Transverse colon (tissue), 4 donors: ENCODE data around the gene TSR3. TPM values are rescaled to one million over a fixed set of nuclear protein-coding genes. Genes with fewer than 3 reads are reported as not detected.
A peak's percentile ranks its signal among the peaks of the same experiment; 100 is the strongest.

Source experiments
- DNase-seq: peaks from one replicate; pipeline ENCODE4 v3.0.0-alpha.2; 2019
- H3K27ac ChIP-seq, 4 donors: fragments of 200-600 bp; sonication (generic); 2 replicates each; pipeline ENCODE4 v1.5.1; 2016 to 2018; ENCODE audit warnings: inconsistent platforms in 4 of 4
- H3K27me3 ChIP-seq: fragments of 200-600 bp; sonication (generic); 2 replicates; pipeline ENCODE4 v1.5.1; 2017; ENCODE audit warnings: inconsistent platforms
- H3K36me3 ChIP-seq, 4 donors: fragments of 200-600 bp; sonication (generic); 2 replicates each; pipeline ENCODE4 v1.5.1; 2017 to 2019; ENCODE audit warnings: inconsistent platforms in 4 of 4
- H3K4me1 ChIP-seq, 4 donors: fragments of 200-600 bp; sonication (generic); 2 replicates each; pipeline ENCODE4 v1.5.1; 2017 to 2020; ENCODE audit warnings: inconsistent platforms in 4 of 4
- H3K4me3 ChIP-seq, 4 donors: fragments of 200-600 bp; sonication (generic); 1 replicate in 1 of 4; 2 replicates in 3 of 4; pipeline versions ENCODE4 v1.5.1 to v1.6.1; 2017 to 2019; ENCODE audit warnings: inconsistent platforms in 4 of 4
- H3K9me3 ChIP-seq, 2 donors: fragments of 200-600 bp; sonication (generic); 2 replicates each; pipeline ENCODE4 v1.5.1; 2017 to 2019; ENCODE audit warnings: inconsistent platforms in 2 of 2
- EP300 ChIP-seq: sonication (generic); formaldehyde crosslinking; IDR thresholded peaks from one replicate; pipeline ENCODE4 v1.6.1; 2017; ENCODE audit warnings: antibody characterized with exemption, low read depth
- POLR2A ChIP-seq: fragments of 450-650 bp; IDR thresholded peaks from one replicate; pipeline ENCODE4 v1.6.1; 2016; ENCODE audit warnings: antibody characterized with exemption, mild to moderate bottlenecking, moderate library complexity
- POLR2AphosphoS5 ChIP-seq, 3 donors: sonication (generic); formaldehyde crosslinking; IDR thresholded peaks; one replicate each; pipeline ENCODE4 v1.6.1; 2016; ENCODE audit warnings: antibody characterized with exemption in 3 of 3
- WGBS, 2 donors: methylation state at CpG; one replicate each; pipeline ENCODE4 v1.1.5; 2018; ENCODE audit warnings: low coverage in 1 of 2; 5-methylcytosine and 5-hydroxymethylcytosine counted together
- in situ Hi-C, 4 donors: fragments of 200-750 bp; cut with MboI; loops; one replicate each; pipeline versions ENCODE4 v1.15.0 to v1.15.1; 2017; ENCODE audit warnings: low sequenced_read_pairs in 3 of 4, low pct_ligation_motif_present in 1 of 4, low pct_unique_long_range_greater_than_20kb in 1 of 4
- intact Hi-C: fragments of 100-400 bp; cut with DNase I; formaldehyde crosslinking; loops from one replicate; pipeline ENCODE4 v1.15.1; 2023; ENCODE audit warnings: low total_unique reads
- total RNA-seq, 4 donors: library from RNA; depleted of rRNA; stranded (reverse); fragments of >200 nt; gene quantifications; one replicate each; pipeline ENCODE4 v1.1.0, GENCODE V29; 2016
- TF ChIP-seq, protein P1 (sequence below), 5 experiments: fragments of 200-600 bp in 3 of 5; fragments of 450-650 bp in 2 of 5; sonication (generic) in 3 of 5; IDR thresholded peaks; 1 replicate in 2 of 5; 2 replicates in 3 of 5; pipeline ENCODE4 v1.5.1; 2016 to 2017; ENCODE audit warnings: antibody characterized with exemption in 5 of 5, inconsistent platforms in 3 of 5, mild to moderate bottlenecking in 2 of 5, moderate library complexity in 1 of 5

TSR3 gene
- total RNA-seq, result 100 to 1,000 TPM in 1 of 4 donors, 10 to 100 TPM in 3; 56.4 to 135 (median 75.3) TPM

- Histone ChIP-seq H3K27ac (peak within 1 kb of the TSS; percentile 80 to 89 (median 84)), H3K9me3 (no peaks in the 10 kb centered on the region), H3K27me3 (no peaks in the 10 kb centered on the region), H3K4me1 (peaks cover 12 to 29% (median 27%) of the 10 kb centered on the region in 4 donors), H3K36me3 (no peaks in the 10 kb centered on the region), H3K4me3 (peak within 1 kb of the TSS; percentile 85 to 100 (median 98))
- TF ChIP-seq, protein P1, sequence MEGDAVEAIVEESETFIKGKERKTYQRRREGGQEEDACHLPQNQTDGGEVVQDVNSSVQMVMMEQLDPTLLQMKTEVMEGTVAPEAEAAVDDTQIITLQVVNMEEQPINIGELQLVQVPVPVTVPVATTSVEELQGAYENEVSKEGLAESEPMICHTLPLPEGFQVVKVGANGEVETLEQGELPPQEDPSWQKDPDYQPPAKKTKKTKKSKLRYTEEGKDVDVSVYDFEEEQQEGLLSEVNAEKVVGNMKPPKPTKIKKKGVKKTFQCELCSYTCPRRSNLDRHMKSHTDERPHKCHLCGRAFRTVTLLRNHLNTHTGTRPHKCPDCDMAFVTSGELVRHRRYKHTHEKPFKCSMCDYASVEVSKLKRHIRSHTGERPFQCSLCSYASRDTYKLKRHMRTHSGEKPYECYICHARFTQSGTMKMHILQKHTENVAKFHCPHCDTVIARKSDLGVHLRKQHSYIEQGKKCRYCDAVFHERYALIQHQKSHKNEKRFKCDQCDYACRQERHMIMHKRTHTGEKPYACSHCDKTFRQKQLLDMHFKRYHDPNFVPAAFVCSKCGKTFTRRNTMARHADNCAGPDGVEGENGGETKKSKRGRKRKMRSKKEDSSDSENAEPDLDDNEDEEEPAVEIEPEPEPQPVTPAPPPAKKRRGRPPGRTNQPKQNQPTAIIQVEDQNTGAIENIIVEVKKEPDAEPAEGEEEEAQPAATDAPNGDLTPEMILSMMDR (IDR thresholded peaks at IDR 0.05), result no peak
- TF ChIP-seq POLR2A (peak; percentile 37), POLR2AphosphoS5 (IDR thresholded peaks at IDR 0.05) (peak; percentile 89 to 94 (median 93))
- DNase-seq, result peak; percentile 88
- WGBS, 2 donors, result 1% methylated on average over 69 of the region's 98 CpGs; no CpG with 5 or more reads in 1 of the 2 donors
- in situ Hi-C loops, result no loop called here
- intact Hi-C loops, result no loop called here
These were observed at the start of gene TSR3, which contains the start of gene GNPTG for GRCh38 chr16:1351582-1352362. TSS of gene TSR3 (minus strand) at chr16:1351878. CDS start at chr16:1351804, 74 bp downstream. TSS of gene GNPTG (plus strand) at chr16:1351931. CDS start at chr16:1351966, 35 bp downstream.

DNA sequence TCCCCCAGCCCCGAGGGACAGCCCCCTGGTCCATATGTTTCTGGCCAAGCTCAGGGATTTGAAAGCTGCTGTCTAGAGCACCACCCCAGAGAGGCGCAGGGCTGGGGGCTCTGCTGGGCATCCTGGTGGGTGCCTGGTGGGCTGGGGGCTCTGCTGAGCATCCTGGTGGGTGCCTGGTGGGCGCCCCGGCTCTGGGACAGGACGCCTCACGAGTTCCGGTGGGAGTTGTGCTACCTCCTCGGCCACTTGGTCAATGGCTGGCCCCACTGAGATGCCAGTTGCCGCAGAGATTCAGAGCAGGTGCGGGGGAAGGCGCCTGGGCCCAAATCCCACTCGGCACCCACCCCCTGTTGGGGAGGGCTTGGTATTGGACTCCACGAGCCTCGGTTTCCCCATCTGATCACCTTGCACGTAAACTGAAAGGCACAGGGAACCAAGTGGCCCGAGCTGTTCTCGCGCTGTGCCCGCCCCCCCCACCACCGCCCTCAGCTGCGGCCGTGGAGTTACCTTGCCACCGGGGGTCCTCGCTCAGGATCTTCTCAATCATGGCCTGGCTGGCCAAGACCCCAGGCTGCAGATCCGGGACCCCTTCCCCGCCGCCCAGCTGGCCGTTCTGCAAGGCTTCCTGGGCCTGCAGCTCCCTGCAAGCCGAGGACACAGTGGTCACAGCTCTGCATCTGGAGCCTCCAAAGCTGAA is 49.5 kb upstream of the TSR3 start:
- in situ Hi-C loops (no loop called here), intact Hi-C loops (no loop called here)
- Histone ChIP-seq H3K27me3 (no peaks in the 10 kb centered on the region), H3K27ac (no peak overlapping the region), H3K4me1 (no peaks in the 10 kb centered on the region), H3K4me3 (no peak overlapping the region), H3K9me3 (no peaks in the 10 kb centered on the region), H3K36me3 (peaks cover 0 to 43% (median 11%) of the 10 kb centered on the region in 4 donors)
- no peak for TF ChIP-seq POLR2AphosphoS5 (IDR thresholded peaks at IDR 0.05)
- TF ChIP-seq, protein P1 (IDR thresholded peaks at IDR 0.05), result no peak
- TF ChIP-seq POLR2A, result no peak
- no peak for TF ChIP-seq EP300
- 94% methylated on average over 26 of the region's 29 CpGs; no CpG with 5 or more reads in 1 of the 2 donors for WGBS, 2 donors
- no peak for DNase-seq

DNA sequence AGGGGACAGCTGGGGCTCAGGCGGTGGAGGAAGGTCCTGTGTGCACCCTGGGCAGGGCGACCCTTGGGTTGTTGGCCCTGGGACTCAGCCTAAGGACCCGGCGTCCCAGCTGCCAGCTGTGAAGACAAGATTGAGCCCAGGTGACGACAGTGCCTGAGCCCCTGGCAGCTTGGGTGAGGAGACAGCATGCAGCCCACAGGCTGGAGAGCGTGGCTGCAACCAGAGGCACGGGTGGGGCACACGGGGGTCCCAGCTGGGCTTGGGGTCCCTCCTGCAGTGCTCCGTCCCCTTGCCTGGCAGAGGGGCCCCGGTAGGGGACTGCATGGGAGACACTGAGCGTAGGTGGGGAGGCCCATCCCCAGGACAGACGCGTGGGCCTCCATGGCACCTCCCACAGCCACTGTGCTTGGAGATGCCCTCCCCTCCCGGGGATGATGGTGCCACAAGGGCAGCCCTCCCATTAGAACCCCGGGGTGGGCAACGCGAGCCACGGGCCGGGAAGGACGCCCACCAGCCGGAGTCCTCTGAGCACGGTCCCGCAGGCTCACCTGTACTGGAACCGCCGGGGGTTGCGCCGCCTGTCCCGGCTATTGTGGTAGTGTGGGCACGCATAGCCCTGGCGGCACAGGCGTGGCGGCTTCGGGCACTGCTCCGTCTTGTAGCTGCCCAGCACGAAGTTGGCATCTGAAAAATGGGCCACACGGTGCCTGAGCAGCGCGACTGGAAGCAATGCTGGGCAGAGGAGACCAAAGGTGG is 47.3 kb upstream of the TSR3 start:
- Histone ChIP-seq H3K9me3 (no peaks in the 10 kb centered on the region), H3K36me3 (peaks cover 0 to 43% (median 11%) of the 10 kb centered on the region in 4 donors), H3K4me1 (no peaks in the 10 kb centered on the region), H3K4me3 (no peak overlapping the region), H3K27me3 (no peaks in the 10 kb centered on the region), H3K27ac (no peak overlapping the region)
- intact Hi-C loops, result no loop called here
- no peak for TF ChIP-seq POLR2A
- TF ChIP-seq, protein P1 (IDR thresholded peaks at IDR 0.05), result no peak
- no peak for TF ChIP-seq POLR2AphosphoS5 (IDR thresholded peaks at IDR 0.05)
- TF ChIP-seq EP300, result no peak
- in situ Hi-C loops, result no loop called here
- no peak for DNase-seq
- WGBS, 2 donors, result 96% methylated on average over 37 of the region's 38 CpGs; no CpG with 5 or more reads in 1 of the 2 donors

- Histone ChIP-seq H3K27ac (no peak overlapping the region), H3K36me3 (peaks cover 0 to 43% (median 15%) of the 10 kb centered on the region in 4 donors), H3K9me3 (no peaks in the 10 kb centered on the region), H3K4me3 (no peak overlapping the region), H3K27me3 (no peaks in the 10 kb centered on the region), H3K4me1 (no peaks in the 10 kb centered on the region)
- no peak for DNase-seq
- in situ Hi-C loops (no loop called here), intact Hi-C loops (no loop called here)
- 90 to 92% methylated on average over 4 to 9 of the region's 9 CpGs for WGBS, 2 donors
- no peak for TF ChIP-seq POLR2A
- no peak for TF ChIP-seq POLR2AphosphoS5 (IDR thresholded peaks at IDR 0.05)
These were observed 46.7 kb upstream of the TSR3 start for GRCh38 chr16:1398351-1398750.
